Nephron progenitor cell (in vitro differentiated cells): ENCODE results near the gene STXBP5L.
"Not testable (repeated sequence)": the region's sequence is repeated elsewhere in the genome, so short reads cannot be mapped to it uniquely, and the experiment has no call there.

ENCODE experiments used
- DNase-seq: peaks from one replicate; pipeline ENCODE4 v3.0.0; 2021
- H3K27ac Mint-ChIP-seq: 2 replicates; pipeline ENCODE4 v1.8.0; 2021; ENCODE audit warnings: mild to moderate bottlenecking, moderate library complexity, mixed read lengths
- H3K27me3 Mint-ChIP-seq: 2 replicates; pipeline ENCODE4 v1.8.0; 2021; ENCODE audit warnings: mild to moderate bottlenecking, low read depth, mixed read lengths; ENCODE audit not compliant: poor library complexity
- H3K36me3 Mint-ChIP-seq: 2 replicates; pipeline ENCODE4 v1.8.0; 2021; ENCODE audit warnings: low read depth, mixed read lengths
- H3K4me1 Mint-ChIP-seq: 2 replicates; pipeline ENCODE4 v1.8.0; 2021; ENCODE audit warnings: mixed read lengths
- H3K4me3 Mint-ChIP-seq: 2 replicates; pipeline ENCODE4 v1.8.0; 2021; ENCODE audit warnings: mild to moderate bottlenecking, moderate library complexity, mixed read lengths
- H3K9me3 Mint-ChIP-seq: 2 replicates; pipeline ENCODE4 v1.8.0; 2021; ENCODE audit warnings: mild to moderate bottlenecking, moderate library complexity, mixed read lengths
- CTCF ChIP-seq: fragments of 200-600 bp; sonication (generic); IDR thresholded peaks from 2 replicates; pipeline ENCODE4 v1.5.0; 2021; ENCODE audit warnings: antibody characterized with exemption

The STXBP5L gene

GRCh38 chr3:121330634-121331033, 422.6 kb downstream of the STXBP5L start:
- H3K27ac Mint-ChIP-seq, result no peak overlapping the region
- no peaks in the 10 kb centered on the region for H3K9me3 Mint-ChIP-seq
- no peaks in the 10 kb centered on the region for H3K36me3 Mint-ChIP-seq
- H3K27me3 Mint-ChIP-seq, result no peaks in the 10 kb centered on the region
- H3K4me1 Mint-ChIP-seq, result no peaks in the 10 kb centered on the region
- TF ChIP-seq CTCF, result no peak
- no peak overlapping the region for H3K4me3 Mint-ChIP-seq
- DNase-seq, result no peak

GRCh38 chr3:121355960-121356359, 448.0 kb downstream of the STXBP5L start:
- H3K9me3 Mint-ChIP-seq, result peaks cover 36% of the 10 kb centered on the region
- not testable (repeated sequence) for H3K27me3 Mint-ChIP-seq, DNase-seq, H3K36me3 Mint-ChIP-seq, H3K27ac Mint-ChIP-seq, H3K4me3 Mint-ChIP-seq, H3K4me1 Mint-ChIP-seq

- H3K4me1 Mint-ChIP-seq, result no peaks in the 10 kb centered on the region
- no peak overlapping the region for H3K27ac Mint-ChIP-seq
- H3K4me3 Mint-ChIP-seq, result no peak overlapping the region
- TF ChIP-seq CTCF, result no peak
- H3K36me3 Mint-ChIP-seq, result no peaks in the 10 kb centered on the region
- peaks cover 7% of the 10 kb centered on the region for H3K9me3 Mint-ChIP-seq
- peaks cover 7% of the 10 kb centered on the region for H3K27me3 Mint-ChIP-seq
- no peak for DNase-seq
These were observed 454.2 kb downstream of the STXBP5L start for GRCh38 chr3:121362035-121362734.

- H3K27me3 Mint-ChIP-seq, H3K27ac Mint-ChIP-seq, H3K36me3 Mint-ChIP-seq, H3K4me3 Mint-ChIP-seq, DNase-seq, H3K4me1 Mint-ChIP-seq: not testable (repeated sequence)
- H3K9me3 Mint-ChIP-seq, result peaks cover 15% of the 10 kb centered on the region
These were observed 480.3 kb downstream of the STXBP5L start for GRCh38 chr3:121388308-121388707.

GRCh38 chr3:121395967-121396366, 488.0 kb downstream of the STXBP5L start:
- H3K4me1 Mint-ChIP-seq, H3K27ac Mint-ChIP-seq: not testable (repeated sequence)
- peaks cover 18% of the 10 kb centered on the region for H3K9me3 Mint-ChIP-seq

GRCh38 chr3:121398051-121398450, 490.0 kb downstream of the STXBP5L start:
- not testable (repeated sequence) for H3K4me3 Mint-ChIP-seq, H3K4me1 Mint-ChIP-seq, H3K27ac Mint-ChIP-seq, H3K27me3 Mint-ChIP-seq, H3K36me3 Mint-ChIP-seq, DNase-seq
- peaks cover 14% of the 10 kb centered on the region for H3K9me3 Mint-ChIP-seq

More at GRCh38 chr3:121395967-121396366, 488.0 kb downstream of the STXBP5L start:
- H3K36me3 Mint-ChIP-seq, DNase-seq, H3K4me3 Mint-ChIP-seq, H3K27me3 Mint-ChIP-seq: not testable (repeated sequence)

GRCh38 chr3:121399820-121400219, 491.8 kb downstream of the STXBP5L start:
- DNase-seq, result no peak
- no peaks in the 10 kb centered on the region for H3K9me3 Mint-ChIP-seq
- H3K27me3 Mint-ChIP-seq, result no peaks in the 10 kb centered on the region
- H3K4me3 Mint-ChIP-seq, result no peak overlapping the region
- no peaks in the 10 kb centered on the region for H3K4me1 Mint-ChIP-seq
- TF ChIP-seq CTCF, result no peak
- H3K36me3 Mint-ChIP-seq, result no peaks in the 10 kb centered on the region
- H3K27ac Mint-ChIP-seq, result no peak overlapping the region

GRCh38 chr3:121405631-121406030, 497.6 kb downstream of the STXBP5L start:
- no peak for DNase-seq
- Mint-ChIP-seq H3K27ac (no peak overlapping the region), H3K9me3 (no peaks in the 10 kb centered on the region), H3K27me3 (no peaks in the 10 kb centered on the region), H3K4me1 (no peaks in the 10 kb centered on the region), H3K36me3 (no peaks in the 10 kb centered on the region), H3K4me3 (no peak overlapping the region)
- no peak for TF ChIP-seq CTCF
